ENCODE data around the gene DCAF8.

GRCh38 chr1:160196143-160196542 lies 66.2 kb downstream of the DCAF8 start:
- no peak for TF ChIP-seq CTCF (IDR thresholded peaks at IDR 0.05; ENCODE audit: insufficient read depth, low read depth, low read length)
- TF ChIP-seq EZH2 (IDR thresholded peaks at IDR 0.05; ENCODE audit: insufficient read depth, low read length): no peak

Data from astrocyte (in vitro differentiated cells and primary cell).